ENCODE results near the gene ZNF827.

The ZNF827 gene

DNA sequence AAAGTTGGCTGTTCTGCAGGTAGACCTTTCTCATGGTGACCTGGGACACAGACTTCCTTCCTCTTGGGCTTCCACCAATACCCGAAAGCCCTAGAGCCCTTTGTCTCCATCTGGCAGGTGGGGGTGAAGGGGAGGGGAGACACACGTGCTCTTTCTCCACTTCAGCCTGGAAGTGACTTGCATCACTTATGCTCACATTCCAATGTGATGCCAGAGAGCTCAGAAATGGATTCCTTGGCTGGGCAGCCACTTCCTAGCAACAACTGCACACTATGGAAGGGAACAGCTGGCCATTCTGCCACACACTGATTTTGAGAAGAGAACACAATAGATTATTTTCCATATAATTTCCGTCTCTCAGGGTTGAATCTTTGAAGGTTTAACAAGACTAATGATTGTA lies 222.4 kb downstream of the ZNF827 start:
- DNase-seq (ENCODE audit: low spot score): peak; percentile 46

DNA sequence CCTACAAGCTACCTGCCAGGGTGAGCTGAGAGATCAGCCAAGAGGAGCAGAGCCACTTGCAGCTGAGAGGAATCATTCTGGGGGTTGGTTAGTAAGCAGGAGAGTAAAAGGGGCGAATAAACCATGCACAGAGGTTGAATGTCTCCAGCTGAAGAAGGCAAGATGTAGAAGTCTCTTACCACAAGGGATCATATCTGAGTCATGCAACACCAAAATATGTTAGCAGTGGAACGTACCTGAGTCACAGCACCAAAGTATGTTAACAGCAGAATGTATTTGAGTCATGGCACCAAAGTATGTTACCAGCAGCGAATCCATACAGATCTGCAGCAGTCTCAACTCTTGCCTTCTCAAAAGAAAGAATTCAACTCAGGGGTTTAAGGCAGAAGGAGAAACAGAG lies 228.8 kb downstream of the ZNF827 start:
- peak; percentile 81 for DNase-seq (ENCODE audit: low spot score)

DNA sequence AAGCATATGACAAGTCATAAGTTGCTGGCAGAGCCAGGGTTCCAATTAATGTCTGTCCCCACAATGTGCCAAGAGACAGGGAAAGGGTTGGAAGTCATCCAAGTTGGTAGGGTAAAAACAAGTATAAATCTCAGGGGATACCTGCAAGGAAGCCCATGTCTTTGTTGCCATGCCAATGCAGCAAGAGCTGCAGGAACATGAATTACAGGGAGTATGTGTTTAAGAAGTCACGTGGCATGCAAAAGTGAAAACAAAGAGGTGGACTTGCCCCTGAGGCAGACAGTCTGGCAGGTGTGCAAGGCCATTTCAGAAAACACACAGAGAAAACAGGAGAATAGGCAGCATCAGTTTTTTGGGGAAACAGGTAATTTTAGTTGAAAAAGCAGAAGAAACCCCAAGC lies 229.3 kb downstream of the ZNF827 start:
- DNase-seq (ENCODE audit: low spot score): no peak
